Measurements from ENCODE around the gene INTS4.

DNA sequence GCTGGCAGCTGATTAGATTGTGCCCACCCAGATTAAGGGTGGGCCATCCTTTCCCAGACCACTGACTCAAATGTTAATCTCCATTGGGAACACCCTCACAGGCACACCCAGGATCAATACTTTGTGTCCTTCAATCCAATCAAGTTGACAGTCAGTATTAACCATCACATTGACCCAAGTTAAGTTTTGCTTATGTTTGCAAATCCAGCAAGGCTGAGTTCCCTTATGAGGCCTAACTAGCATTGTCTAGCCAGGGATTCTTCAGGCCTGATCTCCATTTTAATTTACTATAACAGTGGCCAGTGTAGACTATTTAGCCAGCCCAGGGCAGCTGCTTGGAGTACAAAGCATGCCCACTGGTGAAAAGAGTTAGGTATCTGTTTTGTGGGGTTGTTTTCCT is 30.9 kb upstream of the INTS4 start:
- TF ChIP-seq, protein P1, sequence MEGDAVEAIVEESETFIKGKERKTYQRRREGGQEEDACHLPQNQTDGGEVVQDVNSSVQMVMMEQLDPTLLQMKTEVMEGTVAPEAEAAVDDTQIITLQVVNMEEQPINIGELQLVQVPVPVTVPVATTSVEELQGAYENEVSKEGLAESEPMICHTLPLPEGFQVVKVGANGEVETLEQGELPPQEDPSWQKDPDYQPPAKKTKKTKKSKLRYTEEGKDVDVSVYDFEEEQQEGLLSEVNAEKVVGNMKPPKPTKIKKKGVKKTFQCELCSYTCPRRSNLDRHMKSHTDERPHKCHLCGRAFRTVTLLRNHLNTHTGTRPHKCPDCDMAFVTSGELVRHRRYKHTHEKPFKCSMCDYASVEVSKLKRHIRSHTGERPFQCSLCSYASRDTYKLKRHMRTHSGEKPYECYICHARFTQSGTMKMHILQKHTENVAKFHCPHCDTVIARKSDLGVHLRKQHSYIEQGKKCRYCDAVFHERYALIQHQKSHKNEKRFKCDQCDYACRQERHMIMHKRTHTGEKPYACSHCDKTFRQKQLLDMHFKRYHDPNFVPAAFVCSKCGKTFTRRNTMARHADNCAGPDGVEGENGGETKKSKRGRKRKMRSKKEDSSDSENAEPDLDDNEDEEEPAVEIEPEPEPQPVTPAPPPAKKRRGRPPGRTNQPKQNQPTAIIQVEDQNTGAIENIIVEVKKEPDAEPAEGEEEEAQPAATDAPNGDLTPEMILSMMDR (IDR thresholded peaks at IDR 0.05; ENCODE audit: low read depth, low read length, poor library complexity, severe bottlenecking) = no peak
- TF ChIP-seq EZH2phosphoT487 (IDR thresholded peaks at IDR 0.05; ENCODE audit: borderline replicate concordance, low read length) = no peak
